ENCODE data around the gene COBLL1. TPM values are rescaled to one million over a fixed set of nuclear protein-coding genes. Genes with fewer than 3 reads are reported as not detected.
"Not testable (repeated sequence)": the region's sequence is repeated elsewhere in the genome, so short reads cannot be mapped to it uniquely, and the experiment has no call there.

Gene COBLL1
- total RNA-seq, 3 donors from 2014 or later (not counting 1 experiment from before 2014, with no cell fraction given) = 0.85 to 13.4 (median 2.2) TPM

GRCh38 chr2:164860694-164861042 is 19.0 kb upstream of the COBLL1 start:
- H3K4me3 Mint-ChIP-seq = no peak overlapping the region
- H3K27ac Mint-ChIP-seq = no peak overlapping the region
- no peak for DNase-seq
- intact Hi-C loops (cut with micrococcal nuclease) = no loop called here
- H3K36me3 Mint-ChIP-seq = no peaks in the 10 kb centered on the region
- Histone ChIP-seq H3K4me3 (ENCODE audit: low read length) (no peak overlapping the region), H3K27me3 (ENCODE audit: control insufficient read depth, insufficient read depth, low read length) (no peaks in the 10 kb centered on the region), H3K4me1 (ENCODE audit: control insufficient read depth, insufficient read depth, low read length) (no peaks in the 10 kb centered on the region), H3K36me3 (ENCODE audit: control insufficient read depth, insufficient read depth, low read length) (no peaks in the 10 kb centered on the region), H3K9me3 (ENCODE audit: control insufficient read depth, insufficient read depth, low read length) (no peaks in the 10 kb centered on the region), H3K27ac (ENCODE audit: low read length) (no peak overlapping the region)
- no peak for ATAC-seq
- H3K27me3 Mint-ChIP-seq (ENCODE audit: low read depth in 2 of 2) = no peaks in the 10 kb centered on the region
- TF ChIP-seq, protein P1, sequence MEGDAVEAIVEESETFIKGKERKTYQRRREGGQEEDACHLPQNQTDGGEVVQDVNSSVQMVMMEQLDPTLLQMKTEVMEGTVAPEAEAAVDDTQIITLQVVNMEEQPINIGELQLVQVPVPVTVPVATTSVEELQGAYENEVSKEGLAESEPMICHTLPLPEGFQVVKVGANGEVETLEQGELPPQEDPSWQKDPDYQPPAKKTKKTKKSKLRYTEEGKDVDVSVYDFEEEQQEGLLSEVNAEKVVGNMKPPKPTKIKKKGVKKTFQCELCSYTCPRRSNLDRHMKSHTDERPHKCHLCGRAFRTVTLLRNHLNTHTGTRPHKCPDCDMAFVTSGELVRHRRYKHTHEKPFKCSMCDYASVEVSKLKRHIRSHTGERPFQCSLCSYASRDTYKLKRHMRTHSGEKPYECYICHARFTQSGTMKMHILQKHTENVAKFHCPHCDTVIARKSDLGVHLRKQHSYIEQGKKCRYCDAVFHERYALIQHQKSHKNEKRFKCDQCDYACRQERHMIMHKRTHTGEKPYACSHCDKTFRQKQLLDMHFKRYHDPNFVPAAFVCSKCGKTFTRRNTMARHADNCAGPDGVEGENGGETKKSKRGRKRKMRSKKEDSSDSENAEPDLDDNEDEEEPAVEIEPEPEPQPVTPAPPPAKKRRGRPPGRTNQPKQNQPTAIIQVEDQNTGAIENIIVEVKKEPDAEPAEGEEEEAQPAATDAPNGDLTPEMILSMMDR (IDR thresholded peaks at IDR 0.05) = no peak
- H3K4me1 Mint-ChIP-seq = no peaks in the 10 kb centered on the region
- no peaks in the 10 kb centered on the region for H3K9me3 Mint-ChIP-seq

GRCh38 chr2:164859906-164860693 is 18.5 kb upstream of the COBLL1 start:
- intact Hi-C loops (cut with micrococcal nuclease); H3K36me3 ChIP-seq (ENCODE audit: control insufficient read depth, insufficient read depth, low read length); H3K4me1 ChIP-seq (ENCODE audit: control insufficient read depth, insufficient read depth, low read length); H3K27ac ChIP-seq (ENCODE audit: low read length); H3K4me1 Mint-ChIP-seq; H3K27ac Mint-ChIP-seq; H3K9me3 ChIP-seq (ENCODE audit: control insufficient read depth, insufficient read depth, low read length); H3K4me3 ChIP-seq (ENCODE audit: low read length); DNase-seq; H3K36me3 Mint-ChIP-seq; H3K9me3 Mint-ChIP-seq; H3K4me3 Mint-ChIP-seq; H3K27me3 Mint-ChIP-seq (ENCODE audit: low read depth in 2 of 2); ATAC-seq; H3K27me3 ChIP-seq (ENCODE audit: control insufficient read depth, insufficient read depth, low read length): not testable (repeated sequence)
- 86% methylated on average over 4 of the region's 4 CpGs for WGBS (ENCODE audit: insufficient coverage)

DNA sequence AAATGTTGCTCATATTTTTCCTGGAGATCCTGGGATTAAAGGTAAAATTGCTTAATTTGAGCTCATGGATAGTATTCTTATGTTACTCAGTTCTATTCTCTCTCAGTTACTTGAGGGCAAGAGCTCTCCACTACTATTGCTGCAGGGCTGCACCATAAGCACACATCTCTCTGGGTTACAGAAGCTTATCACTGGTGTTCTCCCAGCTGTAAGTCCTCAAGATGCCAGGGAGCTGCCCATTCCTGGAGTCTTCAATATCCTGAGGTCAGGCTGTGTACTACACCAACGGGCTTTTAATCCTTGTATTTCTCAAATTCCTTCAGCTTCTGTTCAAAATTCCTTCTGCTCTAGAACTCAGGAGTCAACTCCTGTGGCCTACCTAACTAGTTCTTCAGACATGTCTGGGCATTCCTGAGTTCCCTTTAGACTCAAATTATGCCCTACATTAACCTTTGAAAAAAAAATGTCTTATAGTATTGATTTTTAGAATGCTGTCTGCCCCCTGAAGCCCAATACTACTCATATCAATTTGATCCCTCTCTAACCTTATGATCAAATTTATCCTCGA is 17.7 kb upstream of the COBLL1 start:
- Histone ChIP-seq H3K27ac (ENCODE audit: low read length) (no peak overlapping the region), H3K27me3 (ENCODE audit: control insufficient read depth, insufficient read depth, low read length) (no peaks in the 10 kb centered on the region), H3K36me3 (ENCODE audit: control insufficient read depth, insufficient read depth, low read length) (no peaks in the 10 kb centered on the region), H3K4me1 (ENCODE audit: control insufficient read depth, insufficient read depth, low read length) (no peaks in the 10 kb centered on the region), H3K4me3 (ENCODE audit: low read length) (no peak overlapping the region), H3K9me3 (ENCODE audit: control insufficient read depth, insufficient read depth, low read length) (no peaks in the 10 kb centered on the region)
- no peaks in the 10 kb centered on the region for H3K4me1 Mint-ChIP-seq
- H3K36me3 Mint-ChIP-seq = no peaks in the 10 kb centered on the region
- no peak overlapping the region for H3K4me3 Mint-ChIP-seq
- TF ChIP-seq, protein P1 (IDR thresholded peaks at IDR 0.05) = no peak
- 85% methylated on average over 1 of the region's 2 CpGs for WGBS (ENCODE audit: insufficient coverage)
- ATAC-seq = no peak
- no peaks in the 10 kb centered on the region for H3K9me3 Mint-ChIP-seq
- no peak for DNase-seq
- intact Hi-C loops (cut with micrococcal nuclease) = no loop called here
- no peaks in the 10 kb centered on the region for H3K27me3 Mint-ChIP-seq (ENCODE audit: low read depth in 2 of 2)
- H3K27ac Mint-ChIP-seq = no peak overlapping the region

DNA sequence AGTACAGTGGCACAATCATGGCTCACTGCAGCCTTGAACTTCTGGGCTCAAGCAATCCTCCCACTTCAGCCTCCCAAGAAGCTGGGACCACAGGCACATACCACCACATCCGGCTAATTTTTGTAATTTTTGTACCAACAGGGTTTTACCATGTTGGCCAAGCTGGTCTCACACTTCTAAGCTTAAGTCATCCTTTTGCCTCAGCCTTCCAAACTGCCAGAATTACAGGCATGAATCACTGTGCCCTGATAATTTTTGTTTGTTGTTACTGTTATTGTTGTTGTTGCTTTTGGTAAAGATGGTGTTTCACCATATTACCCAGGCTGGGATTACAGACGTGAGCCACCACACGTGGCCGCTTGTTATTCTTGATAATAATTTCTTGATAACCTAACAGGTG is 10.5 kb upstream of the COBLL1 start:
- Histone ChIP-seq H3K27ac (ENCODE audit: low read length) (no peak overlapping the region), H3K4me3 (ENCODE audit: low read length) (no peak overlapping the region), H3K27me3 (ENCODE audit: control insufficient read depth, insufficient read depth, low read length) (no peaks in the 10 kb centered on the region), H3K36me3 (ENCODE audit: control insufficient read depth, insufficient read depth, low read length) (no peaks in the 10 kb centered on the region), H3K9me3 (ENCODE audit: control insufficient read depth, insufficient read depth, low read length) (no peaks in the 10 kb centered on the region), H3K4me1 (ENCODE audit: control insufficient read depth, insufficient read depth, low read length) (no peaks in the 10 kb centered on the region)
- WGBS (ENCODE audit: insufficient coverage) = 94% methylated on average over 4 of the region's 4 CpGs
- Mint-ChIP-seq H3K36me3 (no peaks in the 10 kb centered on the region), H3K4me3 (no peak overlapping the region), H3K4me1 (no peaks in the 10 kb centered on the region), H3K9me3 (no peaks in the 10 kb centered on the region), H3K27ac (no peak overlapping the region), H3K27me3 (ENCODE audit: low read depth in 2 of 2) (peaks cover 16 to 19% of the 10 kb centered on the region in 2 donors)
- DNase-seq (no peak), ATAC-seq (no peak)
- intact Hi-C loops (cut with micrococcal nuclease) = no loop called here
- TF ChIP-seq, protein P1 (IDR thresholded peaks at IDR 0.05) = no peak
